Smooth muscle cell (in vitro differentiated cells): ENCODE results near the gene HRH3. TPM values are rescaled to one million over a fixed set of nuclear protein-coding genes. Genes with fewer than 3 reads are reported as not detected.

Experiments
- DNase-seq: peaks from one replicate; lab custom pipeline; 2025; ENCODE audit not compliant: unreplicated experiment; lab: John Stamatoyannopoulos, UW
- H2AFZ ChIP-seq: fragments of 200-600 bp; sonication (generic); 2 replicates; pipeline ENCODE4 v1.6.0; 2016; ENCODE audit warnings: antibody characterized with exemption, low read depth, mild to moderate bottlenecking
- H3F3A ChIP-seq: fragments of 200-600 bp; sonication (generic); 2 replicates; pipeline ENCODE4 v1.6.0; 2017; ENCODE audit warnings: antibody characterized with exemption, low read depth
- H3K27ac ChIP-seq: fragments of 200-600 bp; sonication (generic); 2 replicates; pipeline ENCODE4 v1.5.1; 2016; ENCODE audit warnings: low read depth, mild to moderate bottlenecking
- H3K27me3 ChIP-seq: fragments of 200-600 bp; sonication (generic); 2 replicates; pipeline ENCODE4 v1.6.1; 2016; ENCODE audit warnings: low read depth, mild to moderate bottlenecking
- H3K36me3 ChIP-seq: fragments of 200-600 bp; sonication (generic); 2 replicates; pipeline ENCODE4 v1.5.1; 2016; ENCODE audit warnings: low read depth
- H3K4me1 ChIP-seq: fragments of 200-600 bp; sonication (generic); 2 replicates; pipeline ENCODE4 v1.5.1; 2016; ENCODE audit warnings: low read depth
- H3K4me2 ChIP-seq: fragments of 200-600 bp; sonication (generic); 2 replicates; pipeline ENCODE4 v1.6.0; 2016; ENCODE audit warnings: mild to moderate bottlenecking
- H3K4me3 ChIP-seq: fragments of 200-600 bp; sonication (generic); 2 replicates; pipeline ENCODE4 v1.5.1; 2016; ENCODE audit warnings: mild to moderate bottlenecking
- H3K79me2 ChIP-seq: fragments of 200-600 bp; sonication (generic); 2 replicates; pipeline ENCODE4 v1.6.0; 2016; ENCODE audit warnings: low read depth, mild to moderate bottlenecking
- H3K9ac ChIP-seq: fragments of 200-600 bp; sonication (generic); 2 replicates; pipeline ENCODE4 v1.6.0; 2016; ENCODE audit warnings: low read depth
- H3K9me3 ChIP-seq: fragments of 200-600 bp; sonication (generic); replicated peaks from 2 replicates; pipeline ENCODE4 v1.5.1; 2016; ENCODE audit warnings: low read depth
- H4K20me1 ChIP-seq: fragments of 200-600 bp; sonication (generic); 2 replicates; pipeline ENCODE4 v1.6.0; 2016; ENCODE audit warnings: low read depth
- CTCF ChIP-seq: fragments of 200-600 bp; sonication (generic); IDR thresholded peaks from 2 replicates; pipeline ENCODE4 v1.5.1; 2017; ENCODE audit warnings: borderline replicate concordance, mild to moderate bottlenecking, antibody characterized with exemption; ENCODE audit not compliant: insufficient read depth, poor library complexity, severe bottlenecking
- WGBS: methylation state at CpG from one replicate; pipeline ENCODE4 v1.1.7; 2016; ENCODE audit warnings: low lambda C conversion rate; 5-methylcytosine and 5-hydroxymethylcytosine counted together
- polyA plus RNA-seq: library from polyadenylated mRNA; unstranded; fragments of >200 nt; fragmentation: Nextera tagmentation; extraction: Ambion mirVana; gene quantifications from 2 replicates; pipeline ENCODE4 v1.2.1, GENCODE V29; 2016
- total RNA-seq: library from RNA; depleted of rRNA; stranded (reverse); fragments of >200 nt; gene quantifications from 2 replicates; pipeline ENCODE4 v1.2.3, GENCODE V29; 2014

HRH3 gene
- total and polyA plus RNA-seq, 2 experiments from 2014 or later, result not detected

GRCh38 chr20:62227977-62228958, 8.2 kb upstream of the HRH3 start:
- H3K4me3 ChIP-seq, result no peak overlapping the region
- no peaks in the 10 kb centered on the region for H3K36me3 ChIP-seq
- no peak overlapping the region for H3K4me2 ChIP-seq
- no peaks in the 10 kb centered on the region for H3K79me2 ChIP-seq
- H3K27me3 ChIP-seq, result peaks cover 30% of the 10 kb centered on the region
- no peaks in the 10 kb centered on the region for H3K4me1 ChIP-seq
- H3K27ac ChIP-seq, result no peak overlapping the region
- no peaks in the 10 kb centered on the region for H3K9me3 ChIP-seq
- 74% methylated on average over 34 of the region's 37 CpGs for WGBS
- no peak for DNase-seq
- TF ChIP-seq CTCF, result no peak
- no peak overlapping the region for H3K9ac ChIP-seq
- no peaks in the 10 kb centered on the region for H3F3A ChIP-seq
- H2AFZ ChIP-seq, result no peak overlapping the region
- H4K20me1 ChIP-seq, result no peaks in the 10 kb centered on the region

GRCh38 chr20:62227591-62227976, 7.5 kb upstream of the HRH3 start:
- Histone ChIP-seq H3F3A (no peaks in the 10 kb centered on the region), H3K36me3 (no peaks in the 10 kb centered on the region), H2AFZ (no peak overlapping the region), H3K4me1 (no peaks in the 10 kb centered on the region), H3K9ac (no peak overlapping the region), H3K27me3 (peaks cover 37% of the 10 kb centered on the region), H4K20me1 (no peaks in the 10 kb centered on the region), H3K79me2 (no peaks in the 10 kb centered on the region), H3K4me2 (no peak overlapping the region), H3K27ac (no peak overlapping the region), H3K4me3 (no peak overlapping the region), H3K9me3 (no peaks in the 10 kb centered on the region)
- no peak for TF ChIP-seq CTCF
- no peak for DNase-seq
- WGBS, result 82% methylated on average over 10 of the region's 10 CpGs

GRCh38 chr20:62226707-62227590, 6.9 kb upstream of the HRH3 start:
- no peaks in the 10 kb centered on the region for H3K79me2 ChIP-seq
- DNase-seq, result no peak
- WGBS, result 86% methylated on average over 23 of the region's 24 CpGs
- H3K4me3 ChIP-seq, result no peak overlapping the region
- H3K27ac ChIP-seq, result no peak overlapping the region
- H3K9ac ChIP-seq, result no peak overlapping the region
- peaks cover 44% of the 10 kb centered on the region for H3K27me3 ChIP-seq
- H3K4me2 ChIP-seq, result no peak overlapping the region
- H3K36me3 ChIP-seq, result no peaks in the 10 kb centered on the region
- no peaks in the 10 kb centered on the region for H3F3A ChIP-seq
- no peaks in the 10 kb centered on the region for H3K4me1 ChIP-seq
- TF ChIP-seq CTCF, result no peak
- H2AFZ ChIP-seq, result no peak overlapping the region
- no peaks in the 10 kb centered on the region for H4K20me1 ChIP-seq
- H3K9me3 ChIP-seq, result no peaks in the 10 kb centered on the region
